ENCODE measurements around the gene MMP7. TPM values are rescaled to one million over a fixed set of nuclear protein-coding genes. Genes with fewer than 3 reads are reported as not detected.

Gene MMP7
- total RNA-seq, 1 donor from 2014 or later, result not detected

- TF ChIP-seq CTCF (IDR thresholded peaks at IDR 0.05; ENCODE audit: unreplicated experiment), result peak; percentile 68
- no peak overlapping the region for H3K4me3 Mint-ChIP-seq
Observed at GRCh38 chr11:102495161-102496042, 35.1 kb downstream of the MMP7 start.

GRCh38 chr11:102494216-102494615 is 36.3 kb downstream of the MMP7 start:
- Mint-ChIP-seq H3K36me3 (no peaks in the 10 kb centered on the region), H3K9me3 (no peaks in the 10 kb centered on the region), H3K4me1 (peaks cover 11% of the 10 kb centered on the region), H3K27me3 (ENCODE audit: low read depth) (peaks cover 3% of the 10 kb centered on the region), H3K27ac (no peak overlapping the region), H3K4me3 (no peak overlapping the region)
- TF ChIP-seq CTCF (IDR thresholded peaks at IDR 0.05; ENCODE audit: unreplicated experiment), result no peak
- DNase-seq (ENCODE audit: low spot score in 2 of 2, unreplicated experiment in 2 of 2), result no peak

More at GRCh38 chr11:102495161-102496042, 35.1 kb downstream of the MMP7 start:
- DNase-seq (ENCODE audit: low spot score in 2 of 2, unreplicated experiment in 2 of 2), result no peak
- H3K9me3 Mint-ChIP-seq, result no peaks in the 10 kb centered on the region
- peaks cover 3% of the 10 kb centered on the region for H3K27me3 Mint-ChIP-seq (ENCODE audit: low read depth)
- peaks cover 10% of the 10 kb centered on the region for H3K4me1 Mint-ChIP-seq
- no peaks in the 10 kb centered on the region for H3K36me3 Mint-ChIP-seq
- H3K27ac Mint-ChIP-seq, result no peak overlapping the region

GRCh38 chr11:102493524-102493923 is 37.0 kb downstream of the MMP7 start:
- no peaks in the 10 kb centered on the region for H3K9me3 Mint-ChIP-seq
- H3K4me3 Mint-ChIP-seq, result no peak overlapping the region
- peaks cover 12% of the 10 kb centered on the region for H3K4me1 Mint-ChIP-seq
- TF ChIP-seq CTCF (IDR thresholded peaks at IDR 0.05; ENCODE audit: unreplicated experiment), result no peak
- no peak overlapping the region for H3K27ac Mint-ChIP-seq
- no peak for DNase-seq (ENCODE audit: low spot score in 2 of 2, unreplicated experiment in 2 of 2)
- H3K36me3 Mint-ChIP-seq, result no peaks in the 10 kb centered on the region
- peaks cover 3% of the 10 kb centered on the region for H3K27me3 Mint-ChIP-seq (ENCODE audit: low read depth)

GRCh38 chr11:102491969-102492368 is 38.6 kb downstream of the MMP7 start:
- Mint-ChIP-seq H3K4me1 (peaks cover 12% of the 10 kb centered on the region), H3K4me3 (no peak overlapping the region), H3K9me3 (no peaks in the 10 kb centered on the region), H3K36me3 (no peaks in the 10 kb centered on the region), H3K27ac (no peak overlapping the region), H3K27me3 (ENCODE audit: low read depth) (peaks cover 3% of the 10 kb centered on the region)
- no peak for TF ChIP-seq CTCF (IDR thresholded peaks at IDR 0.05; ENCODE audit: unreplicated experiment)
- DNase-seq (ENCODE audit: low spot score in 2 of 2, unreplicated experiment in 2 of 2), result no peak

GRCh38 chr11:102489186-102490145 is 41.1 kb downstream of the MMP7 start:
- no peak for TF ChIP-seq CTCF (IDR thresholded peaks at IDR 0.05; ENCODE audit: unreplicated experiment)
- no peak overlapping the region for H3K4me3 Mint-ChIP-seq
- no peaks in the 10 kb centered on the region for H3K27me3 Mint-ChIP-seq (ENCODE audit: low read depth)
- no peaks in the 10 kb centered on the region for H3K9me3 Mint-ChIP-seq
- H3K4me1 Mint-ChIP-seq, result peaks cover 4% of the 10 kb centered on the region
- DNase-seq (ENCODE audit: low spot score in 2 of 2, unreplicated experiment in 2 of 2), result no peak
- H3K27ac Mint-ChIP-seq, result no peak overlapping the region
- no peaks in the 10 kb centered on the region for H3K36me3 Mint-ChIP-seq

All from mesothelial cell of epicardium (in vitro differentiated cells).